BE2C (cell line): ENCODE data around the gene ARL6.

Experiments used
- DNase-seq: peaks from one replicate; pipeline ENCODE4 v3.0.0-alpha.2; 2020
- H3K27me3 ChIP-seq: fragments of 250-450 bp; sonication (Bioruptor Pico); 2 replicates; pipeline ENCODE4 v1.5.1; 2020; ENCODE audit warnings: mild to moderate bottlenecking
- H3K36me3 ChIP-seq: fragments of 250-450 bp; sonication (Bioruptor Pico); 2 replicates; pipeline ENCODE4 v1.5.1; 2020; ENCODE audit warnings: mild to moderate bottlenecking
- H3K4me1 ChIP-seq: fragments of 250-450 bp; sonication (Bioruptor Pico); 2 replicates; pipeline ENCODE4 v1.5.1; 2020
- H3K4me3 ChIP-seq: 2 replicates; pipeline ENCODE4 v1.5.1; 2011; ENCODE audit warnings: low read depth, low read length
- H3K9me3 ChIP-seq: fragments of 250-450 bp; sonication (Bioruptor Pico); 2 replicates; pipeline ENCODE4 v1.5.1; 2020
- CTCF ChIP-seq: IDR thresholded peaks from 2 replicates; pipeline ENCODE4 v1.5.1; 2012; ENCODE audit warnings: mild to moderate bottlenecking, low read depth, low read length

The ARL6 gene

GRCh38 chr3:97738761-97739160, 25.8 kb upstream of the ARL6 start:
- Histone ChIP-seq H3K27me3 (no peaks in the 10 kb centered on the region), H3K4me3 (no peak overlapping the region), H3K36me3 (no peaks in the 10 kb centered on the region), H3K9me3 (no peaks in the 10 kb centered on the region), H3K4me1 (peaks cover 48% of the 10 kb centered on the region)
- DNase-seq: no peak
- TF ChIP-seq CTCF: no peak

- no peak for DNase-seq
- peaks cover 27% of the 10 kb centered on the region for H3K4me1 ChIP-seq
Observed at GRCh38 chr3:97742036-97742435, 22.5 kb upstream of the ARL6 start.

GRCh38 chr3:97744289-97744688, 20.3 kb upstream of the ARL6 start:
- Histone ChIP-seq H3K36me3 (no peaks in the 10 kb centered on the region), H3K4me3 (no peak overlapping the region), H3K4me1 (peaks cover 5% of the 10 kb centered on the region), H3K27me3 (no peaks in the 10 kb centered on the region), H3K9me3 (no peaks in the 10 kb centered on the region)
- TF ChIP-seq CTCF: no peak
- no peak for DNase-seq

More at GRCh38 chr3:97742036-97742435, 22.5 kb upstream of the ARL6 start:
- no peaks in the 10 kb centered on the region for H3K9me3 ChIP-seq
- H3K27me3 ChIP-seq: no peaks in the 10 kb centered on the region
- no peak for TF ChIP-seq CTCF
- H3K4me3 ChIP-seq: no peak overlapping the region
- H3K36me3 ChIP-seq: no peaks in the 10 kb centered on the region

- H3K4me1 ChIP-seq: no peaks in the 10 kb centered on the region
- DNase-seq: no peak
- no peaks in the 10 kb centered on the region for H3K27me3 ChIP-seq
- peak overlapping the region; percentile 86 for H3K4me3 ChIP-seq
- no peak for TF ChIP-seq CTCF
- no peaks in the 10 kb centered on the region for H3K36me3 ChIP-seq
- no peaks in the 10 kb centered on the region for H3K9me3 ChIP-seq
Observed at GRCh38 chr3:97763586-97764406, 762 bp upstream of the ARL6 start.

- Histone ChIP-seq H3K9me3 (no peaks in the 10 kb centered on the region; the same call in 1 of the 2 replicates), H3K27me3 (no peaks in the 10 kb centered on the region), H3K36me3 (peaks cover 11% of the 10 kb centered on the region), H3K4me1 (no peaks in the 10 kb centered on the region), H3K4me3 (peak overlapping the region; percentile 86)
- TF ChIP-seq CTCF: no peak
- no peak for DNase-seq
Observed at GRCh38 chr3:97765336-97765735, 778 bp downstream of the ARL6 start.

- DNase-seq: no peak
- H3K36me3 ChIP-seq: peaks cover 43% of the 10 kb centered on the region
- H3K4me3 ChIP-seq: no peak overlapping the region
- H3K9me3 ChIP-seq: no peaks in the 10 kb centered on the region; the same call in 1 of the 2 replicates
- no peak for TF ChIP-seq CTCF
- no peaks in the 10 kb centered on the region for H3K27me3 ChIP-seq
- peaks cover under 1% of the 10 kb centered on the region; the same call in 1 of the 2 replicates for H3K4me1 ChIP-seq
Observed at GRCh38 chr3:97772926-97773325, 8.4 kb downstream of the ARL6 start.
